ENCODE results near the gene C9orf85.

The C9orf85 gene

DNA sequence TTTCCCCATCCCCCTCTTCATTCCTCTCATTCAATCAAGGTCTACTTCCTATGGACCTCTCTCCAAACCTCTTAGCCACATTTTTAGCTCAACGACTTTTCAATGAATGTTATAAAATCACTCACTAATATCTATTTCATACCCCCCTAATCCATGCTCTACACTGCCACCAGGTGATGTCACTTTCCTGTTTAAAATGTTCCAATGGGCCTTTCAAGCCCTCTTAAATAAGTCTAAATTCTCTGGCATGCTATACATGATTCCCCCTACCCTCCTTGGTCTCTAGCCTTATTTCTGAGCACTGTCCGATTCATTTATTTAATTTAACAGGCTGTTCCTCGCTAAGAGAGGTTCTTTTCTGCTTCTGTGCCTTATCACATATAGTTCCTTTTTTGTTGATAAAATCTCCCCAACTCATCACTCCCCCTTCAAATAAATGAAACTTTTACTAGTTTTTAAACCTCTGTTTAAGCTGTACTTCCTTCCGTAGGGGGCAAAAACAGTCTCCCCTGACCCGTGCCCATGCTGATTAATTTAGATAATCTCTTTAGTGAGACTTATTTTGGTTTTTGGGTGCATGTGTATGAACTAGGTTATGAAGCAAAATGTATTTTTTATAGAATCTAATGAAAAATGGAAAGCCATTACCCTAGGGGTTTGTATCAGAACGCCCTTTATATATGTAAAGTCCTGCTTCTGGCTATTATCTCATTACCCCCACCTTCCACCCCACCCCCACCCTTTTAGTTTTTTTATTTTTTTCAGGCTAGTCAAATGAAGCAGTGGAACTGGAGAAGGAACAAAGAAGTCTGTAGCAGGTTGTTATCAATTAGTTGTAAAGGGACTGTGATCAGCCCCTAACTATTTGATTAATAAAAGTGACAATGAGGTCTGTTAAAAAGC lies 9.5 kb upstream of the C9orf85 start:
- no peaks in the 10 kb centered on the region for H3K9me3 ChIP-seq (replicated peaks; ENCODE audit: insufficient read depth, low read length)
- H3F3A ChIP-seq (ENCODE audit: insufficient read depth, low read length) = peaks cover 24% of the 10 kb centered on the region
- no peak overlapping the region for H3K9ac ChIP-seq (ENCODE audit: low read length)
- TF ChIP-seq EZH2phosphoT487 (IDR thresholded peaks at IDR 0.05; ENCODE audit: low read length) = no peak
- TF ChIP-seq, protein P1, sequence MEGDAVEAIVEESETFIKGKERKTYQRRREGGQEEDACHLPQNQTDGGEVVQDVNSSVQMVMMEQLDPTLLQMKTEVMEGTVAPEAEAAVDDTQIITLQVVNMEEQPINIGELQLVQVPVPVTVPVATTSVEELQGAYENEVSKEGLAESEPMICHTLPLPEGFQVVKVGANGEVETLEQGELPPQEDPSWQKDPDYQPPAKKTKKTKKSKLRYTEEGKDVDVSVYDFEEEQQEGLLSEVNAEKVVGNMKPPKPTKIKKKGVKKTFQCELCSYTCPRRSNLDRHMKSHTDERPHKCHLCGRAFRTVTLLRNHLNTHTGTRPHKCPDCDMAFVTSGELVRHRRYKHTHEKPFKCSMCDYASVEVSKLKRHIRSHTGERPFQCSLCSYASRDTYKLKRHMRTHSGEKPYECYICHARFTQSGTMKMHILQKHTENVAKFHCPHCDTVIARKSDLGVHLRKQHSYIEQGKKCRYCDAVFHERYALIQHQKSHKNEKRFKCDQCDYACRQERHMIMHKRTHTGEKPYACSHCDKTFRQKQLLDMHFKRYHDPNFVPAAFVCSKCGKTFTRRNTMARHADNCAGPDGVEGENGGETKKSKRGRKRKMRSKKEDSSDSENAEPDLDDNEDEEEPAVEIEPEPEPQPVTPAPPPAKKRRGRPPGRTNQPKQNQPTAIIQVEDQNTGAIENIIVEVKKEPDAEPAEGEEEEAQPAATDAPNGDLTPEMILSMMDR (IDR thresholded peaks at IDR 0.05; ENCODE audit: low read length) = no peak
- TF ChIP-seq EZH2 (optimal IDR thresholded peaks at IDR 0.05; ENCODE audit: low read depth, low read length) = no peak
- peaks cover 4% of the 10 kb centered on the region; the same call in 1 of the 2 replicates for H4K20me1 ChIP-seq (ENCODE audit: insufficient read depth, low read length)
- no peaks in the 10 kb centered on the region for H3K27me3 ChIP-seq (replicated peaks; ENCODE audit: insufficient read depth, low read length)
- H3K79me2 ChIP-seq (ENCODE audit: low read length) = peaks cover 95% of the 10 kb centered on the region
- H3K9me2 ChIP-seq (replicated peaks; ENCODE audit: insufficient read depth, low read length) = no peaks in the 10 kb centered on the region
- H3K27ac ChIP-seq (ENCODE audit: low read length) = no peak overlapping the region
- 0 out of 2 replicates have a peak, but pooled peaks cover 3% of the 10 kb centered on the region for H3K36me3 ChIP-seq (replicated peaks; ENCODE audit: insufficient read depth, low read length)
- H2AFZ ChIP-seq (ENCODE audit: low read length) = no peak overlapping the region
- H3K4me3 ChIP-seq (ENCODE audit: low read length) = no peak overlapping the region
- no peak for DNase-seq
- H3K4me2 ChIP-seq (ENCODE audit: low read depth, low read length) = no peak overlapping the region
- peaks cover 31% of the 10 kb centered on the region for H3K4me1 ChIP-seq (ENCODE audit: low read length)

DNA sequence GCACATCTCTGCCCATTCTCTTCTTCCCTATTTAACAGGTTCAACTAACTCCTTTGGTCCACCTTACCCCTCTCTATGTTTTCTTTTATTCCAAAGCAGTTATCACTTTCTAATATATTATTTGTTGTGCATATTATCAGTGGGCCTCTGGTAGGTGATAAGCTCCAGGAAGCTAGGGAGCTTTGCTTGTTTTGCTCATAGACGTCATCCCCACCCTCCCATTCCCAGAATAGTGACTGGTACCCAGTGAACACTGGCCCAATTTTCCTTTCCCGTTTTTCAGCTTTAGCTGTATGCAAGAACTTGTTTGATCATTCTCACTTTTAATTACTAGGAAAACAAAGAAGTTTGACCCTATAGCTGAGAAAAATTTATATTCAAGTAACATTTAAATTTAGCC lies 7.4 kb upstream of the C9orf85 start:
- Histone ChIP-seq H3K27ac (ENCODE audit: low read length) (no peak overlapping the region), H3K4me1 (ENCODE audit: low read length) (peaks cover 21% of the 10 kb centered on the region), H3K36me3 (replicated peaks; ENCODE audit: insufficient read depth, low read length) (0 out of 2 replicates have a peak, but pooled peaks cover 3% of the 10 kb centered on the region), H3K79me2 (ENCODE audit: low read length) (peaks cover 98% of the 10 kb centered on the region), H3K9ac (ENCODE audit: low read length) (no peak overlapping the region), H3K4me2 (ENCODE audit: low read depth, low read length) (no peak overlapping the region), H3F3A (ENCODE audit: insufficient read depth, low read length) (peaks cover 10% of the 10 kb centered on the region), H3K9me2 (replicated peaks; ENCODE audit: insufficient read depth, low read length) (no peaks in the 10 kb centered on the region), H2AFZ (ENCODE audit: low read length) (no peak overlapping the region), H3K27me3 (replicated peaks; ENCODE audit: insufficient read depth, low read length) (no peaks in the 10 kb centered on the region), H4K20me1 (ENCODE audit: insufficient read depth, low read length) (peaks cover 11% of the 10 kb centered on the region; the same call in 1 of the 2 replicates), H3K9me3 (replicated peaks; ENCODE audit: insufficient read depth, low read length) (no peaks in the 10 kb centered on the region), H3K4me3 (ENCODE audit: low read length) (no peak overlapping the region)
- TF ChIP-seq EZH2phosphoT487 (IDR thresholded peaks at IDR 0.05; ENCODE audit: low read length) = no peak
- TF ChIP-seq, protein P1 (IDR thresholded peaks at IDR 0.05; ENCODE audit: low read length) = no peak
- TF ChIP-seq EZH2 (optimal IDR thresholded peaks at IDR 0.05; ENCODE audit: low read depth, low read length) = no peak
- no peak for DNase-seq

DNA sequence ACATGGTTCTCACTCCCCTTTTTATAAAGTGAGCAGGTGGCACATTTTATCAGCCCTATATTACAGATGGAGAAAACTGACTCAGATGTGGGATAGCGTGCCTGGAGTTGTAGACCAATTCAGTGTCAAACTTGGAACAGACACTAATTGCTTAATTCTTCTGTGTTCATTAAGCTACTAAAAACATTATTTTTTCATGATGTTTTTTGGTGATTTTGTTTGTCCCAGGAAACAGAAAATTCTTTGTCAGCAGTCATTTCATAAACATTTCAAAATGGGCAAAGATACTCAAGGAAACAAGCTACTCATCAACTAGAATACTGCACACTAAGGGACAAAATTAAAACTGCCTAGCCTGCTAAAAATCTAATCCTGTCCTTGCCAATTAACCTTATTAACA lies 2.6 kb upstream of the C9orf85 start:
- H3F3A ChIP-seq (ENCODE audit: insufficient read depth, low read length) = peaks cover 11% of the 10 kb centered on the region
- peaks cover 8% of the 10 kb centered on the region for H3K4me1 ChIP-seq (ENCODE audit: low read length)
- no peak for DNase-seq
- no peaks in the 10 kb centered on the region for H3K27me3 ChIP-seq (replicated peaks; ENCODE audit: insufficient read depth, low read length)
- no peaks in the 10 kb centered on the region for H3K9me2 ChIP-seq (replicated peaks; ENCODE audit: insufficient read depth, low read length)
- no peak overlapping the region for H2AFZ ChIP-seq (ENCODE audit: low read length)
- H3K27ac ChIP-seq (ENCODE audit: low read length) = no peak overlapping the region
- no peaks in the 10 kb centered on the region for H3K9me3 ChIP-seq (replicated peaks; ENCODE audit: insufficient read depth, low read length)
- TF ChIP-seq EZH2phosphoT487 (IDR thresholded peaks at IDR 0.05; ENCODE audit: low read length) = no peak
- no peak for TF ChIP-seq EZH2 (optimal IDR thresholded peaks at IDR 0.05; ENCODE audit: low read depth, low read length)
- TF ChIP-seq, protein P1 (IDR thresholded peaks at IDR 0.05; ENCODE audit: low read length) = no peak
- peaks cover 8% of the 10 kb centered on the region; the same call in 1 of the 2 replicates for H4K20me1 ChIP-seq (ENCODE audit: insufficient read depth, low read length)
- H3K4me3 ChIP-seq (ENCODE audit: low read length) = peak overlapping the region; percentile 87
- peak overlapping the region; percentile 73 for H3K4me2 ChIP-seq (ENCODE audit: low read depth, low read length)
- peaks cover 95% of the 10 kb centered on the region for H3K79me2 ChIP-seq (ENCODE audit: low read length)
- H3K36me3 ChIP-seq (replicated peaks; ENCODE audit: insufficient read depth, low read length) = 0 out of 2 replicates have a peak, but pooled peaks cover 3% of the 10 kb centered on the region
- peak overlapping the region; percentile 90; the same call in 1 of the 2 replicates for H3K9ac ChIP-seq (ENCODE audit: low read length)

Measured in MM.1S (cell line).